AG09309 (cell line): ENCODE measurements around the gene SNX33.

Source experiments
- DNase-seq: peaks from one replicate; pipeline ENCODE4 v3.0.0-alpha.2; 2010; ENCODE audit warnings: low read depth
- H3K4me3 ChIP-seq: 2 replicates; pipeline ENCODE4 v1.5.1; 2011; ENCODE audit warnings: mild to moderate bottlenecking, low read depth, low read length, moderate library complexity; ENCODE audit not compliant: control insufficient read depth
- TF ChIP-seq, protein P1 (sequence below): IDR thresholded peaks from 2 replicates; pipeline ENCODE4 v1.5.1; 2011; ENCODE audit warnings: mild to moderate bottlenecking, low read depth, low read length, inconsistent platforms; ENCODE audit not compliant: insufficient read depth, control insufficient read depth; ENCODE audit errors: missing control alignments

SNX33 gene

DNA sequence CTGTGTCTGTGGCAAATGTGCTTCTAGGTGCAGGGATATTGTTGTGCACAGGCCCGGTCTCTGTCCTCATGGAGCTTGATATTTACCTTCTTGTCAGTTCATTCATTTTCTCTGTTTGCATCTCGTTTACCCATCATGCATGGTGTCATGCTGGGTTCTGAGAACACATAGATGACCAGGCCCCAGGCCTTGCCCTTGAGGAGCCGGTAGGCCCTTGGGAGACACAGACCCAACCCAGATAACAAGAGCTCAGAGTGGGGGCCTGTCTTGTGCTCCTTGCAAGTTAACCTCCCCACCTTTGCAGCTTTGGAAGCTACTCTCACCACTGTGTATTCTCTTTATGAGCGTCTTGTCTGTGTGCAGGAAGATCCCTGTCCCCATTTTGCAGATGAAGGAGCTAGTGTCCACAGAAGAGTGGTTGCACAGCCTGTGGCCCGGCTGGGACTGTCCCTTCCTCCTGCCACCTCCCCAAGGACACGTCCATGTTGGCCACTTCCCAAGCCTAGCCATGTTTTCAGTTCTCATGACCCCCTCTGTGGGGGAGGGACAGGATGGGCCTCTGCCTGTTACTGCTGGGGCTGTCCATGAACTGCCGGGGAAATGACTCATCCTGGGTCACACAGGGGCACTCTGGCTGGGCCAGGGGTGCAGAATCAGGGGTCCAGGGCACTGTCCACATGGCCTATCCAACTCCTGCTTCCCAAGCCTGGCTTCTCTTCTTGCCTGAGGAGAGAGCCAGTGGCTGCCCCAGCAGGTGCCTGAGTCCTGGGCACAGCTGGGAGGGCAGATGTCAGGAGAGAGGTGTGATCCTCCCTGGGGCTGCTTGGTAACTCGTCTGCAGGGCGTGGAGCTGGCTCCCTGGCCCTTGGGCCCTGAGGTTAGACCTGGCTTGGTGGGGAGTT is 3.4 kb downstream of the SNX33 start:
- peak overlapping the region; percentile 78 for H3K4me3 ChIP-seq
- DNase-seq = no peak
- TF ChIP-seq, protein P1, sequence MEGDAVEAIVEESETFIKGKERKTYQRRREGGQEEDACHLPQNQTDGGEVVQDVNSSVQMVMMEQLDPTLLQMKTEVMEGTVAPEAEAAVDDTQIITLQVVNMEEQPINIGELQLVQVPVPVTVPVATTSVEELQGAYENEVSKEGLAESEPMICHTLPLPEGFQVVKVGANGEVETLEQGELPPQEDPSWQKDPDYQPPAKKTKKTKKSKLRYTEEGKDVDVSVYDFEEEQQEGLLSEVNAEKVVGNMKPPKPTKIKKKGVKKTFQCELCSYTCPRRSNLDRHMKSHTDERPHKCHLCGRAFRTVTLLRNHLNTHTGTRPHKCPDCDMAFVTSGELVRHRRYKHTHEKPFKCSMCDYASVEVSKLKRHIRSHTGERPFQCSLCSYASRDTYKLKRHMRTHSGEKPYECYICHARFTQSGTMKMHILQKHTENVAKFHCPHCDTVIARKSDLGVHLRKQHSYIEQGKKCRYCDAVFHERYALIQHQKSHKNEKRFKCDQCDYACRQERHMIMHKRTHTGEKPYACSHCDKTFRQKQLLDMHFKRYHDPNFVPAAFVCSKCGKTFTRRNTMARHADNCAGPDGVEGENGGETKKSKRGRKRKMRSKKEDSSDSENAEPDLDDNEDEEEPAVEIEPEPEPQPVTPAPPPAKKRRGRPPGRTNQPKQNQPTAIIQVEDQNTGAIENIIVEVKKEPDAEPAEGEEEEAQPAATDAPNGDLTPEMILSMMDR = no peak

DNA sequence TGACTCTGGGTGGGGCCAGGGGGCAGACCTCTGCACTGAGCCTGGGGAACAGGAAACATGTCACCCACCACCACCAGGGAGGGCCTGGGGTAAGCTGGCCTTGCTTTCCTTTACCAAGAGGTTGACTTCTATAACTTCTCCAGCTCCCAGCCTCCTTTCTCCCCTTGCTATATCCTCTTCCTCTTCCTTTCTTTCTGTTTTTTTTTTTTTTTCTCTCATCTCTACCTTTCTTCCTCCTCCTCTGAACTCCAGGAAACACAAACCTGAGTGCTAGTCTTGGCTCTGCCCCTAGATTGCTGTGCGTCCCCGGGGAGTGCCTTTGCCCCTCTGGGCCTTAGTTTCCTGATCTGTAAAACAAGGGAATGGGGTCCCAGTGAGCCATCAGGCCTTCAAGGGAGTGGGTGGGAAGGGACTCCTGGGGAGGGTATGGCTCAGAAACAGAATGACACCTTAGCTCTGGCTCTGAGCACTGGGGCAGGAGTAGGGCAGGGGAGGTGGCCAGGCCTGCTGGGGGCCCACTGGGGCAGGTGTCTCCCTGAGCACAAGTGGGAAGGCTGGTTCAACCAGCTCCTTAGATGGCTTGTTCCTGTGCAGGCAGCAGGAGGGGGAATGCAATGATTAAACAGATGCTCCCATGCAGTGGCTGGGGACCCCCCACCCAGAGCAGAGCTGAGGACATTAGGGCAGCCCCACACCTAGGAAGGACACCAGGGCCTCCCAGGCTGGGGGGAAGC is 4.3 kb downstream of the SNX33 start:
- DNase-seq = no peak
- H3K4me3 ChIP-seq = peak overlapping the region; percentile 78
- TF ChIP-seq, protein P1 = no peak

DNA sequence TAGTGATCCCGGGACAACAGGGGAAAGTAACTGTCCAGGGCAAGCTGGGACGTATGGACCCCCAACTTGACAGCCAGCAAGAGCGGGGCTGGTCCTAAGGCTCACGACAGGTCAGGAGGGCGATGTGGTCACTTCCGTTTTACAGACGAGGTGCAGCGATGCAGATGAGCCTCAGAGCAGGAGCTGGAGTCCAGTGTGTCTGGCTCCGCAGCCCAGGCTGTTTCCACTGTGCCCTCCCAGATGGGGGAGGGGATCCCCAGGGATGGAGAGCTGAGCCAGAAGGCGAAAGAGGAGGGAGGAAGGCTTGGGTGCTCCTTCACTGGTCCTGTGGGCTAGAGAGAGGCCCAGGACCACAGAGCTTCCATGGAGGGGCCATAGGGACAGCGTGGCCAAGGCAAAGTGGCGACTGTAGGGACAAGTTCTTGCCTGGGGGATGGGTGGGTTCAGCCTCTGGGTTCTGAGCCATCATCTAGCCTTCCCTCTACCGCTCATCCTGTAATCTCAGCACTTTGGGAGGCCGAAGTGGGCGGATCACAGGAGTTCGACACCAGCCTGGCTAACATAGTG is 5.7 kb downstream of the SNX33 start:
- no peak overlapping the region for H3K4me3 ChIP-seq
- no peak for DNase-seq
- TF ChIP-seq, protein P1 = no peak

DNA sequence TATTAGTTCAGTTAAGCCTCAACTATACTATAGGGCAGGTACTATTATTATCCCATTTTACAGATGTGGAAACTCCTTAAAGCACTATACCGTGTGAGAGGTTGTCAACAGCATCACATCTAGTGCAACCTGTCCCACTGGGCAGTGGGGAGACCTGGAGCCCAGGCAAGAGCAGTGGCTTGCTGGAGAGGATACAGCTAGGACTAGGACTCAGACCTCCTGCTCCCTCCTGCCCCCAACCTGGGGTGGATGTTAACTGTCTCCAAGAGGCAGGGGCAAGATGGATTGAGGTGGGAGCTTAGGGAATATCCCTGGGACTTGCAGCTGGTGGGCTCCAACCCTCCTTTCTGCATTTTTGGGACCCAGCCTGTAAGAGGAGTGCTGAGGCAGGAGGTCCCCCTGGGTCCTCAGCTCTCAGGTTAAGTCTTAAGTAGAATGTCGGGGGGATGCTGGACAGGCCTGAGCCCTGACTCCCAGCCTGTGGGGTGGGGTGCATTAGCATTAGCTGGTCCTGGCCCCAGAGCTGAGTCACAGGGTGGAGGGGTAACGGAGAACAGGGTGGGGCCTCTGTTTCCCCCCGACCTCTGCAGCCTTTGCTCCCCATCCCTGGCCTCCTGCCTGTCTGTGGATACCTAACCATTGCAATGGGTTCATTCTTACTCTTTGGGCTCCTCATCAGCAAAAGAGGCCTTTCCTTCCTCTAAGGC is 6.6 kb downstream of the SNX33 start:
- TF ChIP-seq, protein P1 = no peak
- no peak overlapping the region for H3K4me3 ChIP-seq
- no peak for DNase-seq

DNA sequence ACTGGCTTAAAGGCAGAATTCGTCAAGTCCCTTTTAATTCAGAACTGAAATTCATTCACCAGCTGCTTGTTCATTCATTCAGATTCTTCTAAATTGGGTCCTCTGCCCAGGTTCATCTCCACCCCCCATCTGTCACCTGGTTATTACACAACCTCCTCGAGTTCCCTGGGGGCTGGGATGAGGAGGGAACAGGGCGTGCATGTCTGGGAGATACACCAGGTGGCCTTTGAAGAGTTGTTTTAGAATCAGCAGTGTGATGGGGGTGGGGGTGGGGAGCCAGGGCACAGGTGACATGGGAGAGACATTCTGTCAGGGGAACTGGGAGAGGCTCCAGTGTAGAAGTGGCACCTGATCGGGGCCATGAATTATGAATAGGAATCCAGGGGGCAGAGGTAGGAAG is 8.2 kb downstream of the SNX33 start:
- no peak for DNase-seq
- TF ChIP-seq, protein P1 = no peak
- no peak overlapping the region for H3K4me3 ChIP-seq

DNA sequence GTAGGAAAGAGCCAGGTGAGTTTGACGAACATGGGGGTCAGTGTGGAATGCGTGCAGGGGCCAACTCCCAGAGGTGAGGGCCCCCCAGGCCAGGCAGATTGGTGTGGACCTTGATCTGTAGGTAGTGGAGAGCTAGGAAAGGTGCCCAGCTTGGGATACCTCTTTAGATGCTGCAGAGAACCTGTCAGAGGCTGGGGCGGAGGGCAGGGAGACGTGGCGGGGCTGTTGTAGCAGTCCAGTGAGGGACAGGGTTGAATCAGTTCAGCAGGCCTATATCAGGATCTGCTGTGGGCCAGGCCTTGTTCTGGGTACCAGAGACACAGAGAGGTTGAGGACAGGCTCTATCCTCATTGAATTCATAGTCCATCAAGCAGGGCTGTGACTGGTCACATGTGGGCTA is 8.6 kb downstream of the SNX33 start:
- no peak for DNase-seq
- no peak overlapping the region for H3K4me3 ChIP-seq
- TF ChIP-seq, protein P1 = no peak
